Gastrocnemius medialis (tissue), 4 donors: ENCODE data around the gene PYGB.

ENCODE experiments used
- POLR2A ChIP-seq, 2 donors: fragments of 450-650 bp; IDR thresholded peaks; one replicate each; pipeline ENCODE4 v1.6.1; 2017; ENCODE audit warnings: antibody characterized with exemption in 2 of 2, mild to moderate bottlenecking in 2 of 2, moderate library complexity in 2 of 2
- TF ChIP-seq, protein P1 (sequence below), 5 experiments: fragments of 450-650 bp in 3 of 5; fragments of 200-600 bp in 2 of 5; sonication (generic) in 2 of 5; IDR thresholded peaks in 4 of 5; conservative IDR thresholded peaks in 1 of 5; 1 replicate in 4 of 5; 2 replicates in 1 of 5; pipeline ENCODE4 v1.5.1; 2016 to 2019; ENCODE audit warnings: antibody characterized with exemption in 5 of 5, mild to moderate bottlenecking in 3 of 5, moderate library complexity in 3 of 5

- TF ChIP-seq, protein P1, sequence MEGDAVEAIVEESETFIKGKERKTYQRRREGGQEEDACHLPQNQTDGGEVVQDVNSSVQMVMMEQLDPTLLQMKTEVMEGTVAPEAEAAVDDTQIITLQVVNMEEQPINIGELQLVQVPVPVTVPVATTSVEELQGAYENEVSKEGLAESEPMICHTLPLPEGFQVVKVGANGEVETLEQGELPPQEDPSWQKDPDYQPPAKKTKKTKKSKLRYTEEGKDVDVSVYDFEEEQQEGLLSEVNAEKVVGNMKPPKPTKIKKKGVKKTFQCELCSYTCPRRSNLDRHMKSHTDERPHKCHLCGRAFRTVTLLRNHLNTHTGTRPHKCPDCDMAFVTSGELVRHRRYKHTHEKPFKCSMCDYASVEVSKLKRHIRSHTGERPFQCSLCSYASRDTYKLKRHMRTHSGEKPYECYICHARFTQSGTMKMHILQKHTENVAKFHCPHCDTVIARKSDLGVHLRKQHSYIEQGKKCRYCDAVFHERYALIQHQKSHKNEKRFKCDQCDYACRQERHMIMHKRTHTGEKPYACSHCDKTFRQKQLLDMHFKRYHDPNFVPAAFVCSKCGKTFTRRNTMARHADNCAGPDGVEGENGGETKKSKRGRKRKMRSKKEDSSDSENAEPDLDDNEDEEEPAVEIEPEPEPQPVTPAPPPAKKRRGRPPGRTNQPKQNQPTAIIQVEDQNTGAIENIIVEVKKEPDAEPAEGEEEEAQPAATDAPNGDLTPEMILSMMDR (IDR thresholded peaks at IDR 0.05 in 4 of 5, conservative IDR thresholded peaks at IDR 0.05 in 1 of 5), result no peak
- peak in 1 of 2 donors; percentile 6 for TF ChIP-seq POLR2A (IDR thresholded peaks at IDR 0.05)
Observed at GRCh38 chr20:25237610-25238318, 10.1 kb upstream of the PYGB start.
